Mesendoderm (in vitro differentiated cells): Measurements from ENCODE around the gene ODAD4.
A peak's percentile ranks its signal among the peaks of the same experiment; 100 is the strongest.

ENCODE experiments used
- DNase-seq: peaks from one replicate; pipeline ENCODE4 v3.0.0; 2013
- H2AK5ac ChIP-seq: 2 replicates; pipeline ENCODE4 v1.6.1; 2013; ENCODE audit warnings: low read length, inconsistent platforms
- H2BK120ac ChIP-seq: 2 replicates; pipeline ENCODE4 v1.6.1; 2013; ENCODE audit warnings: low read depth, mild to moderate bottlenecking, low read length, moderate library complexity, mixed read lengths
- H2BK15ac ChIP-seq: replicated peaks from 2 replicates; pipeline ENCODE4 v1.6.1; 2013; ENCODE audit warnings: low read depth, mild to moderate bottlenecking, moderate library complexity
- H2BK5ac ChIP-seq: 2 replicates; pipeline ENCODE4 v1.6.1; 2013; ENCODE audit warnings: low read length, inconsistent platforms
- H3K18ac ChIP-seq: 2 replicates; pipeline ENCODE4 v1.6.1; 2013; ENCODE audit warnings: mild to moderate bottlenecking, low read length, mixed read lengths
- H3K23ac ChIP-seq: one replicate; pipeline ENCODE4 v1.6.1; 2013; ENCODE audit warnings: low read length
- H3K27ac ChIP-seq: 2 replicates; pipeline ENCODE4 v1.5.1; 2013; ENCODE audit warnings: low read depth, mild to moderate bottlenecking, inconsistent platforms, low read length, moderate library complexity
- H3K27me3 ChIP-seq: 2 replicates; pipeline ENCODE4 v1.6.1; 2013; ENCODE audit warnings: low read length, control low read depth, mild to moderate bottlenecking, inconsistent platforms; ENCODE audit not compliant: insufficient read depth, poor library complexity
- H3K36me3 ChIP-seq: 2 replicates; pipeline ENCODE4 v1.6.1; 2013; ENCODE audit warnings: low read length, inconsistent platforms; ENCODE audit not compliant: control insufficient read depth, insufficient read depth
- H3K4ac ChIP-seq: one replicate; pipeline ENCODE4 v1.6.1; 2013; ENCODE audit warnings: low read depth, mild to moderate bottlenecking, low read length, moderate library complexity
- H3K4me1 ChIP-seq: 2 replicates; pipeline ENCODE4 v1.6.1; 2013; ENCODE audit warnings: low read depth, low read length, inconsistent platforms; ENCODE audit not compliant: control insufficient read depth
- H3K4me2 ChIP-seq: 2 replicates; pipeline ENCODE4 v1.6.1; 2013; ENCODE audit warnings: low read length
- H3K4me3 ChIP-seq: 2 replicates; pipeline ENCODE4 v1.5.1; 2013; ENCODE audit warnings: mild to moderate bottlenecking, low read length
- H3K56ac ChIP-seq: one replicate; pipeline ENCODE4 v1.6.1; 2013; ENCODE audit warnings: low read length
- H3K79me1 ChIP-seq: 2 replicates; pipeline ENCODE4 v1.6.1; 2013; ENCODE audit warnings: low read length, inconsistent platforms
- H3K79me2 ChIP-seq: 2 replicates; pipeline ENCODE4 v1.6.1; 2013; ENCODE audit warnings: mild to moderate bottlenecking, low read length; ENCODE audit not compliant: control insufficient read depth, insufficient read depth
- H3K9ac ChIP-seq: 2 replicates; pipeline ENCODE4 v1.6.1; 2013; ENCODE audit warnings: low read length, inconsistent platforms
- H4K5ac ChIP-seq: one replicate; pipeline ENCODE4 v1.6.1; 2013; ENCODE audit warnings: low read length
- H4K8ac ChIP-seq: one replicate; pipeline ENCODE4 v1.6.1; 2013; ENCODE audit warnings: low read depth, mild to moderate bottlenecking, control low read depth, low read length, moderate library complexity
- WGBS: extraction: QIAGEN DNeasy Blood & Tissue Kit; methylation state at CpG from one replicate; pipeline ENCODE4 v1.1.7; 2013; ENCODE audit warnings: low lambda C conversion rate, missing lambda C conversion rate; ENCODE audit not compliant: insufficient coverage; ENCODE audit errors: extremely low coverage; 5-methylcytosine and 5-hydroxymethylcytosine counted together

ODAD4 gene

DNA sequence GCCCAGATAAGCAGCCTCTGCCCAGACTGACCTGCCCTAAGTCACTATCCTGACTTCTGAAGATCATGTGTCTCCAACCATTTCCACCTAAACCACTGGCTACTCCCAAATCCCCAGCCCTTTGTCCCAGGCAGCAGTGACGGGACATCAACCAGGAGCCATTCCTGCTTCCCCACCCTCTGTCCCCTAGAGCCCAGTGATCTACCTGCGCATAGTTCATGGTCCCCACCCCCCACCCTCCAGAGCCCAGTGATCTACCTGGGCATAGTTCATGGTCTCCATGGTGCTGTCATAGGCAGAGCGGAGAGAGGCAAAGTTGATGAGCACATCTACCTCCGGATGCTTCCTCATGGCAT, 38.4 kb upstream of the ODAD4 start:
- Histone ChIP-seq H2BK120ac (no peak overlapping the region), H2AK5ac (no peak overlapping the region), H3K79me2 (no peaks in the 10 kb centered on the region), H2BK5ac (no peak overlapping the region), H2BK15ac (no peak overlapping the region), H3K27me3 (no peaks in the 10 kb centered on the region), H4K8ac (no peak overlapping the region), H4K5ac (no peak overlapping the region), H3K79me1 (peaks cover 18% of the 10 kb centered on the region), H3K27ac (no peak overlapping the region), H3K18ac (no peak overlapping the region), H3K4me2 (no peak overlapping the region), H3K4me3 (no peak overlapping the region), H3K56ac (no peak overlapping the region), H3K36me3 (peaks cover 44% of the 10 kb centered on the region), H3K9ac (no peak overlapping the region), H3K4ac (no peak overlapping the region), H3K4me1 (no peaks in the 10 kb centered on the region), H3K23ac (no peak overlapping the region)
- no CpG with 5 or more reads among the region's 4 CpGs for WGBS
- DNase-seq: no peak

DNA sequence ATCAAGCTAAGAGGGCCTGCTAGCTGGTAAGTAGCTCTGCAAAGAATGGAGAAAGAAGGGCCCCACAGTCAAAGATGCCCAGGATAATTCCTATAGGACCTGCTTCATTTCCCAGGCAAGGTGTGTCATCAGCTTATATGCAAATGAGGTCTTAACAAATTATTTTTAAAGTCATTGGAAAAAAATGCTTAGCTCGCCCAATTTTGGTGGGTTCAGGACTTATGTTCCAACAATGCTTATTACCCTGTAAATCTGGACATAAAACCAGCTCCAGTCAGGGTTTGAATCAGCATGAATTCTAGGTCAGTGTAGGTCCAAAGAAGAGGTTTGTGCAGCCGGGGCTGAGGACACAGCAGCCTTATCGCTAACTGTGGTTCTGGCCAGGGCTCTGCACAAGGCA, 37.0 kb upstream of the ODAD4 start:
- Histone ChIP-seq H3K79me2 (no peaks in the 10 kb centered on the region), H3K27me3 (no peaks in the 10 kb centered on the region), H4K8ac (no peak overlapping the region), H3K18ac (no peak overlapping the region), H3K23ac (no peak overlapping the region), H3K4ac (no peak overlapping the region), H3K4me1 (no peaks in the 10 kb centered on the region), H2BK5ac (no peak overlapping the region), H2BK15ac (no peak overlapping the region), H3K4me3 (no peak overlapping the region), H3K56ac (no peak overlapping the region), H2BK120ac (no peak overlapping the region), H4K5ac (no peak overlapping the region), H3K79me1 (peaks cover 18% of the 10 kb centered on the region), H3K9ac (no peak overlapping the region), H3K27ac (no peak overlapping the region), H2AK5ac (no peak overlapping the region), H3K4me2 (no peak overlapping the region), H3K36me3 (peaks cover 39% of the 10 kb centered on the region)
- WGBS: no CpG with 5 or more reads among the region's 3 CpGs
- DNase-seq: no peak

DNA sequence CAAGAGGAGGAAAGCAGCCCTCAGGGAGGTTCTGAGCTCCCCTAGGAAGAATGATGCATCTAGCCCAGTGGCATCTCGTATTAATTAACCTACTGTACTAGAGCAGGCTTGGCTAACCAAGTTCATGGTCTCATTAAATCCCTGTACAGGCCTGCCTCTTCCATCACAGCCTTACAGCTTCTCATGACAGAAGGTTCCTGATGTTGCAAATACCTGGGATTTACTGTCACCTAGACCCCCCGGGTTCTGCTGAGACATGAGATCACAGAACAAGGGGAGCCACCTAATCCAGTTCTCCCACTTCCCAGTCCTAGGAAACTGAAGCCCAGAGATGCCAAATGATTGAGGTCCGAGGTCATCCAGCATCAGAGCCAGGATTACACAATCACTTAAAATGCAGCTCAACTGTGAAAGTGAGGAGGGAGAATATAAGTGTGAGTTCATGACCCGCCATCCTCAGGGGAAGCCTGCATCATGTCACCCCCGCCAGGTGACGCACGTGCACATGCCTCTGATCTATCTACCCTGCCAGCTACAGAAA, 35.6 kb upstream of the ODAD4 start:
- no peaks in the 10 kb centered on the region for H3K79me2 ChIP-seq
- no peak overlapping the region for H3K4me2 ChIP-seq
- WGBS: no CpG with 5 or more reads among the region's 7 CpGs
- H4K8ac ChIP-seq: no peak overlapping the region
- no peak overlapping the region for H2BK15ac ChIP-seq
- peaks cover 20% of the 10 kb centered on the region for H3K79me1 ChIP-seq
- H3K9ac ChIP-seq: no peak overlapping the region
- H2BK120ac ChIP-seq: no peak overlapping the region
- no peak overlapping the region for H2BK5ac ChIP-seq
- no peak overlapping the region for H3K4ac ChIP-seq
- no peak overlapping the region for H3K27ac ChIP-seq
- H3K23ac ChIP-seq: no peak overlapping the region
- H3K36me3 ChIP-seq: peaks cover 40% of the 10 kb centered on the region
- H3K27me3 ChIP-seq: no peaks in the 10 kb centered on the region
- no peak overlapping the region for H3K18ac ChIP-seq
- peak; percentile 95 for DNase-seq
- no peak overlapping the region for H3K4me3 ChIP-seq
- H4K5ac ChIP-seq: no peak overlapping the region
- no peak overlapping the region for H3K56ac ChIP-seq
- no peaks in the 10 kb centered on the region for H3K4me1 ChIP-seq
- no peak overlapping the region for H2AK5ac ChIP-seq

DNA sequence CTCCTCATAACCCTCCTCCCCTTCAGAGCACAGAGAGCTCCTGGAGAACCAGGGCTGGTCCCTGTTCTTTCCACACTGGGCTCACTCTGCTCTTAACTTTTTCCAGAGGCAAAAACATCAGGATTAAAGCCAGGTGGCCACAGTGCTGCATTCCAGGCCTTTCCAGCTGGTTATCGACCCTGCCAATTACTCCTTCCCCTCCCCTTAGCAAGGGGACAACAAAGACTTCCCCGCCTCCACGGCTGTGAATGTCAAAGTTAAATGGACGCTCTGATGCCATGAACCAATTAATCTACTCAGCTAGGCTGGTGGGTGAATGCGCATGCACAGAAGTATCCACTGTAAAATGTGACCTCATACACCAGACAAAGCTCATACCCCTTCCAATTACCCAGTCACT, 34.8 kb upstream of the ODAD4 start:
- Histone ChIP-seq H3K27ac (no peak overlapping the region), H3K9ac (no peak overlapping the region), H4K5ac (no peak overlapping the region), H3K4me1 (no peaks in the 10 kb centered on the region), H3K79me2 (no peaks in the 10 kb centered on the region), H3K4me3 (no peak overlapping the region), H2BK15ac (no peak overlapping the region), H3K4ac (no peak overlapping the region), H2BK5ac (no peak overlapping the region), H3K36me3 (peaks cover 39% of the 10 kb centered on the region), H3K18ac (no peak overlapping the region), H2AK5ac (no peak overlapping the region), H3K23ac (no peak overlapping the region), H3K27me3 (no peaks in the 10 kb centered on the region), H2BK120ac (no peak overlapping the region), H4K8ac (no peak overlapping the region), H3K4me2 (no peak overlapping the region), H3K56ac (no peak overlapping the region), H3K79me1 (peaks cover 20% of the 10 kb centered on the region)
- DNase-seq: no peak
- WGBS: no CpG with 5 or more reads among the region's 5 CpGs

DNA sequence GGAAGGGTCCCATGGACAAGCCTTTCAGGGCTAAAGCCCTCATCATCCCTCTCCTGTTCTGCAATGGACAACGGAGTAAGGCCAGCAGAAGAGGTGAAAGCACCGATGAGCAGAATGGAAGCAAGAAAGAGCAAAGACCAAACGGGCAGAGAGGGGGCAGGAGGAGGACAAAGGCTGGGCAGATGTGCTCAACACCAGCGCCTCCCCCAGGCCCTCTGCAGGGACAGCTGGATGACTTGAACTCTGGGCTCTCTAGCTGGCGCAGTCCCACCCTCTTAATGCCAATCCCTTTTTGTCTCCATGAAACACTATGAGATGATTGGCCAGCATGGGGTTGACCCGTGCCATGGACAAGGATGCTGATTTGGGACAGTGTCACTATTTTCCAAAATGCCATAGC, 33.7 kb upstream of the ODAD4 start:
- no CpG with 5 or more reads among the region's 6 CpGs for WGBS

DNA sequence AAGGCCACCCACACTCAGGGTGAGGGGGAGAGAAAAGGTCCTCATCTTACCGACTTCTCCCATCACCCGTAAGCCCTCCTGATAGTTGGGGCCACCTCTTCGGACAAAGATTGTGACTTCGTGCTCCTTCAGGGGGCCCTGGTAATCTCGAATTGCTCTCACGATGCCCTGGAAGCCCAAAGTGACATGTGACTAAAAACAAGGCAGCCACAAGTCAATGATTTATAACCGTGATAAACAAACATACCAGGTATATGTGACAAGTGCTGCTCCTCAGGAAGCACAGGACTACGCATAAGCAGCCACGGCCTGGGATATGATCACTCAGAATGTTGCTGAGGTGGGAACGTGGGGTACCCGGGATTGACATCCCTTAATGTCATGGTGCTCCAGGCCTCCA, 28.8 kb upstream of the ODAD4 start:
- Histone ChIP-seq H3K27me3 (no peaks in the 10 kb centered on the region), H3K36me3 (peaks cover 38% of the 10 kb centered on the region), H2BK15ac (no peak overlapping the region), H2BK5ac (no peak overlapping the region), H2AK5ac (no peak overlapping the region), H3K27ac (no peak overlapping the region), H2BK120ac (no peak overlapping the region), H3K9ac (no peak overlapping the region), H4K8ac (no peak overlapping the region), H4K5ac (no peak overlapping the region), H3K79me1 (peaks cover 6% of the 10 kb centered on the region), H3K4me1 (no peaks in the 10 kb centered on the region), H3K4me3 (no peak overlapping the region), H3K79me2 (no peaks in the 10 kb centered on the region), H3K18ac (no peak overlapping the region), H3K4me2 (no peak overlapping the region), H3K4ac (no peak overlapping the region), H3K23ac (no peak overlapping the region), H3K56ac (no peak overlapping the region)
- WGBS: no CpG with 5 or more reads among the region's 11 CpGs
- no peak for DNase-seq

More for the DNA sequence above, 33.7 kb upstream of the ODAD4 start:
- Histone ChIP-seq H2BK120ac (no peak overlapping the region), H3K4me2 (no peak overlapping the region), H4K5ac (no peak overlapping the region), H3K4me1 (no peaks in the 10 kb centered on the region), H3K27me3 (no peaks in the 10 kb centered on the region), H2BK15ac (no peak overlapping the region), H2AK5ac (no peak overlapping the region), H3K23ac (no peak overlapping the region), H2BK5ac (no peak overlapping the region), H4K8ac (no peak overlapping the region), H3K4ac (no peak overlapping the region), H3K27ac (no peak overlapping the region), H3K36me3 (peaks cover 39% of the 10 kb centered on the region), H3K4me3 (no peak overlapping the region), H3K56ac (no peak overlapping the region), H3K9ac (no peak overlapping the region), H3K18ac (no peak overlapping the region), H3K79me1 (peaks cover 20% of the 10 kb centered on the region), H3K79me2 (no peaks in the 10 kb centered on the region)
- no peak for DNase-seq
